ENCODE results near the gene HSPA13. TPM values are rescaled to one million over a fixed set of nuclear protein-coding genes. Genes with fewer than 3 reads are reported as not detected.
"Not testable (repeated sequence)": the region's sequence is repeated elsewhere in the genome, so short reads cannot be mapped to it uniquely, and the experiment has no call there.

The HSPA13 gene
- total RNA-seq, 1 experiment from 2014 or later: 24.9 TPM

- intact Hi-C loops (cut with micrococcal nuclease; ENCODE audit: unreplicated experiment): no loop called here
- no peaks in the 10 kb centered on the region for H3K27me3 ChIP-seq (ENCODE audit: insufficient read depth, low read depth)
- H3K9me2 ChIP-seq (ENCODE audit: insufficient read depth): no peaks in the 10 kb centered on the region
- CTCF ChIA-PET: no interaction called here
- H3K4me3 ChIP-seq: no peak overlapping the region
- H4K20me1 ChIP-seq (ENCODE audit: insufficient read depth): no peaks in the 10 kb centered on the region
- no peaks in the 10 kb centered on the region for H3F3A ChIP-seq (ENCODE audit: insufficient read depth, low read depth)
- no peaks in the 10 kb centered on the region for H3K9me3 ChIP-seq (ENCODE audit: insufficient read depth, low read depth)
- H3K79me2 ChIP-seq (ENCODE audit: low read depth): no peaks in the 10 kb centered on the region
- H3K36me3 ChIP-seq (ENCODE audit: low read depth): no peaks in the 10 kb centered on the region
- TF ChIP-seq CTCF (conservative IDR thresholded peaks at IDR 0.05): no peak
- no TSS peak for BruUV-seq (replicated peaks)
- no peak overlapping the region for H3K27ac ChIP-seq
- no peaks in the 10 kb centered on the region for H3K4me1 ChIP-seq (replicated peaks; ENCODE audit: insufficient read depth)
- H3K4me2 ChIP-seq: no peak overlapping the region
- POLR2A ChIA-PET (ENCODE audit: unreplicated experiment): no interaction called here
- no peak for DNase-seq
- no peak overlapping the region for H2AFZ ChIP-seq
Measured at GRCh38 chr21:14353231-14353630, 29.7 kb downstream of the HSPA13 start.

- H3K4me2 ChIP-seq; H3K36me3 ChIP-seq (ENCODE audit: low read depth); H3K9me3 ChIP-seq (ENCODE audit: insufficient read depth, low read depth); BruUV-seq (replicated peaks); H2AFZ ChIP-seq; DNase-seq; H3F3A ChIP-seq (ENCODE audit: insufficient read depth, low read depth); H3K9me2 ChIP-seq (ENCODE audit: insufficient read depth); H3K27ac ChIP-seq; CTCF ChIA-PET; H3K4me3 ChIP-seq; H3K79me2 ChIP-seq (ENCODE audit: low read depth); H4K20me1 ChIP-seq (ENCODE audit: insufficient read depth); H3K27me3 ChIP-seq (ENCODE audit: insufficient read depth, low read depth); intact Hi-C loops (cut with micrococcal nuclease; ENCODE audit: unreplicated experiment); H3K4me1 ChIP-seq (replicated peaks; ENCODE audit: insufficient read depth): not testable (repeated sequence)
- POLR2A ChIA-PET (ENCODE audit: unreplicated experiment): interaction anchor here (0.7 kb wide), 1 partner anchor 56 kb away, joined by 4 read pairs; no protein-coding TSS in a partner anchor
Measured at GRCh38 chr21:14327346-14327745, 55.6 kb downstream of the HSPA13 start.

DNA sequence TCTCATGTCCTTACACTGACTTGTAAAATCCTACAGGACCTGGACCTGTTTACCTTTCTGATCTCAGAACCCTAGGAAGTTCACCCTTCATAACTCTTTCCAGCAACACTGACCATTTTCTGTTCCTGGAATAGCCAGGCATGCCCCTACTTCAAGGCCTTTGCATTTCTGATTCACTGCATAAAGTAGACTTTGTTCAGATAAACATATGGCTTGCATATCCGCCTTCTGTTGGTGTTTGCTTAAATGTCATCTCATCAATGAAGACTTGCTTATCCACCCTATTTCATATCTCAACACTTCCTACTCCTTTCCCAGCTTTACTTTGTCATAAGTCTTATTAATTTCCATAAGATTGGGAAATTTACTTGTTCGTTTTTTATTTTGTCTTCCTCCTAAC lies 57.4 kb downstream of the HSPA13 start:
- Histone ChIP-seq H3K4me3 (no peak overlapping the region), H3K9me3 (ENCODE audit: insufficient read depth, low read depth) (no peaks in the 10 kb centered on the region), H3F3A (ENCODE audit: insufficient read depth, low read depth) (no peaks in the 10 kb centered on the region), H3K4me1 (replicated peaks; ENCODE audit: insufficient read depth) (no peaks in the 10 kb centered on the region), H4K20me1 (ENCODE audit: insufficient read depth) (no peaks in the 10 kb centered on the region), H3K27me3 (ENCODE audit: insufficient read depth, low read depth) (no peaks in the 10 kb centered on the region), H3K36me3 (ENCODE audit: low read depth) (no peaks in the 10 kb centered on the region), H3K4me2 (no peak overlapping the region), H2AFZ (no peak overlapping the region), H3K9me2 (ENCODE audit: insufficient read depth) (no peaks in the 10 kb centered on the region), H3K27ac (no peak overlapping the region), H3K79me2 (ENCODE audit: low read depth) (no peaks in the 10 kb centered on the region)
- CTCF ChIA-PET: no interaction called here
- no peak for TF ChIP-seq EZH2 (IDR thresholded peaks at IDR 0.05; ENCODE audit: low read depth)
- TF ChIP-seq CTCF (conservative IDR thresholded peaks at IDR 0.05): no peak
- BruUV-seq (replicated peaks): no TSS peak
- POLR2A ChIA-PET (ENCODE audit: unreplicated experiment): no interaction called here
- intact Hi-C loops (cut with micrococcal nuclease; ENCODE audit: unreplicated experiment): no loop called here
- no peak for DNase-seq

Other genes with a start within 250 kb of the HSPA13 start
- not detected in 2 replicates for gene LIPI, start 172.2 kb downstream of the HSPA13 start, total RNA-seq (2021)
- 2.4 and 4.5 TPM in 2 replicates for gene RBM11, start 167.0 kb downstream of the HSPA13 start, total RNA-seq (2021)
- gene SAMSN1, start 163.2 kb upstream of the HSPA13 start, total RNA-seq (2021): 0.41 TPM in 1 of 2 replicates, not detected in the other

Measured in PC-9 (cell line).